Astrocyte of the cerebellum (primary cell): ENCODE results near the gene SOX5.

Experiments
- DNase-seq: peaks from one replicate; pipeline ENCODE4 v3.0.0-alpha.2; 2011; ENCODE audit warnings: low read depth
- H3K4me3 ChIP-seq: 2 replicates; pipeline ENCODE4 v1.5.1; 2011; ENCODE audit warnings: mild to moderate bottlenecking, low read depth, low read length, moderate library complexity
- CTCF ChIP-seq: IDR thresholded peaks from 2 replicates; pipeline ENCODE4 v1.5.1; 2012; ENCODE audit warnings: low read length, low read depth, moderate library complexity, mild to moderate bottlenecking; ENCODE audit errors: missing control alignments
- in situ Hi-C: cut with HindIII; loops from 2 replicates; pipeline ENCODE4 v1.10.0; 2017; ENCODE audit warnings: low sequenced_read_pairs

SOX5 gene

GRCh38 chr12:23751641-23752040 is 197.8 kb downstream of the SOX5 start:
- no peak overlapping the region for H3K4me3 ChIP-seq
- no peak for DNase-seq
- TF ChIP-seq CTCF: no peak
- in situ Hi-C loops: no loop called here

GRCh38 chr12:23750923-23751322 is 198.5 kb downstream of the SOX5 start:
- no peak overlapping the region for H3K4me3 ChIP-seq
- no peak for DNase-seq
- in situ Hi-C loops: no loop called here
- no peak for TF ChIP-seq CTCF

- no peak for DNase-seq
- in situ Hi-C loops: no loop called here
- no peak for TF ChIP-seq CTCF
- H3K4me3 ChIP-seq: no peak overlapping the region
Measured at GRCh38 chr12:23744696-23745095, 204.8 kb downstream of the SOX5 start.

GRCh38 chr12:23742574-23742973 is 206.9 kb downstream of the SOX5 start:
- TF ChIP-seq CTCF: no peak
- no peak for DNase-seq
- in situ Hi-C loops: no loop called here
- no peak overlapping the region for H3K4me3 ChIP-seq

GRCh38 chr12:23731493-23731892 is 218.0 kb downstream of the SOX5 start:
- in situ Hi-C loops: no loop called here
- no peak for DNase-seq
- H3K4me3 ChIP-seq: no peak overlapping the region
- no peak for TF ChIP-seq CTCF

- DNase-seq: no peak
- H3K4me3 ChIP-seq: no peak overlapping the region
- TF ChIP-seq CTCF: no peak
- in situ Hi-C loops: no loop called here
Measured at GRCh38 chr12:23731035-23731434, 218.4 kb downstream of the SOX5 start.

GRCh38 chr12:23729359-23729758 is 220.1 kb downstream of the SOX5 start:
- TF ChIP-seq CTCF: no peak
- DNase-seq: no peak
- in situ Hi-C loops: no loop called here
- no peak overlapping the region for H3K4me3 ChIP-seq
